ENCODE data around the gene COL27A1.

COL27A1 gene

DNA sequence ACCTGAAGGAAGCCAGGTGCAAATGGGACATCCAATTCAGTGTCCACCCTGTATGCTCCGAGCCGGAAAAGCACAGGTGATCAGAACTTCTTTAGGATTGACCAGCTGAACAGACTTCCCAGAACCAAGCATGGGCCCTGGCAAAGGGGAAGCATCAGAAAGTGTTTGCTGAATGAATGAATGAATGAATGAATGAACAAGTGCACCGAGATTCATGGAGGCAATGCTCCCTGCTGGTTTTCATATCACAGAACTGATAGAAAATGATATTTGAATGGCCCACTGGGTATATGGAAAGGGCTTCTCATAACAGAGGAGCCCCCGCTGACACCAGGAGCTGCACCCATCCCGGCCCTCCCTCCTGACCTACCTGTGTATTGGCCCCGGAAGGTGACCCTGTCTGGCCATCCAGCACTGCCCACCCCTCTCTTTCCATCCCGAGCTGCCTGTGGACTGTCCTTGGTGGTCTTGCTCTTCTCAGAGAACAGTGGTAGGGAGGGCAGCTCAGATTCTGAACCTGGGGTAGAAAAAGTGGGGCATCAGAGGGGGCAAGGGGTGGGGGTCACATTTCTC lies 190.2 kb downstream of the COL27A1 start:
- peaks cover 13% of the 10 kb centered on the region for H3K4me1 ChIP-seq (ENCODE audit: insufficient read depth, insufficient read length)
- DNase-seq (ENCODE audit: low read depth, low spot score) = no peak
- no peak overlapping the region for H3K9ac ChIP-seq (ENCODE audit: insufficient read length, low read depth)
- H3K9me3 ChIP-seq (ENCODE audit: insufficient read depth, low read length) = no peaks in the 10 kb centered on the region
- H3K27me3 ChIP-seq (ENCODE audit: insufficient read depth, insufficient read length) = no peaks in the 10 kb centered on the region
- no peak for TF ChIP-seq YY1 (IDR thresholded peaks at IDR 0.05; ENCODE audit: insufficient read depth, insufficient read length)
- no peak overlapping the region for H3K4me3 ChIP-seq (ENCODE audit: insufficient read length, low read depth)
- H3K36me3 ChIP-seq (ENCODE audit: insufficient read depth, insufficient read length, low read length) = peaks cover 87% of the 10 kb centered on the region

DNA sequence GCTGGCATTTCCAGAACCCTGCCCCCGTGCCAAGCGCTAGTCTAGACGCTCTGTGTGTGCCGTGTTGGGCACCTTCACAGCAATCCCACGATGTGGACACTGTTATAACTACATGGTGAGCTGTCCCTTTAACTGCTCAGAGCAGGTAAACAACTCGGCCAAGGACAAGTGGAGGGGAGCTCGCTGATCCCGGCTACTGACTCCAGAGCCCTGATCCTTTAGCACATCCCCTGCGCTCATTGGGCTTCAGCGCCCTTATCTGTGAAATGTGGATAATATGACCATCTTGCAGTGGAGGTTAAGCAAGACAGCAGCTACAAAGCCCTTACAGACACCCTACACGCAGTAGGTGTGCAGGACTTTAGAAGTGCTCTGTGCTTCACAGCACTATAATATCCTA lies 190.8 kb downstream of the COL27A1 start:
- Histone ChIP-seq H3K9me3 (ENCODE audit: insufficient read depth, low read length) (no peaks in the 10 kb centered on the region), H3K4me3 (ENCODE audit: insufficient read length, low read depth) (no peak overlapping the region), H3K27me3 (ENCODE audit: insufficient read depth, insufficient read length) (no peaks in the 10 kb centered on the region), H3K9ac (ENCODE audit: insufficient read length, low read depth) (no peak overlapping the region), H3K4me1 (ENCODE audit: insufficient read depth, insufficient read length) (peaks cover 13% of the 10 kb centered on the region), H3K36me3 (ENCODE audit: insufficient read depth, insufficient read length, low read length) (peaks cover 87% of the 10 kb centered on the region)
- TF ChIP-seq YY1 (IDR thresholded peaks at IDR 0.05; ENCODE audit: insufficient read depth, insufficient read length) (no peak), ZNF274 (IDR thresholded peaks at IDR 0.05; ENCODE audit: low read depth, low read length) (no peak), SUZ12 (IDR thresholded peaks at IDR 0.05; ENCODE audit: extremely low read depth, insufficient read depth, insufficient read length) (no peak)
- DNase-seq (ENCODE audit: low read depth, low spot score) = no peak

GRCh38 chr9:114347675-114348074 lies 192.3 kb downstream of the COL27A1 start:
- DNase-seq (ENCODE audit: low read depth, low spot score) = no peak
- Histone ChIP-seq H3K36me3 (ENCODE audit: insufficient read depth, insufficient read length, low read length) (peaks cover 83% of the 10 kb centered on the region), H3K4me1 (ENCODE audit: insufficient read depth, insufficient read length) (peaks cover 13% of the 10 kb centered on the region), H3K27me3 (ENCODE audit: insufficient read depth, insufficient read length) (no peaks in the 10 kb centered on the region), H3K9ac (ENCODE audit: insufficient read length, low read depth) (peak overlapping the region; percentile 4), H3K9me3 (ENCODE audit: insufficient read depth, low read length) (no peaks in the 10 kb centered on the region), H3K4me3 (ENCODE audit: insufficient read length, low read depth) (no peak overlapping the region)
- no peak for TF ChIP-seq ZNF274 (IDR thresholded peaks at IDR 0.05; ENCODE audit: low read depth, low read length)
- no peak for TF ChIP-seq YY1 (IDR thresholded peaks at IDR 0.05; ENCODE audit: insufficient read depth, insufficient read length)
- TF ChIP-seq SUZ12 (IDR thresholded peaks at IDR 0.05; ENCODE audit: extremely low read depth, insufficient read depth, insufficient read length) = no peak

DNA sequence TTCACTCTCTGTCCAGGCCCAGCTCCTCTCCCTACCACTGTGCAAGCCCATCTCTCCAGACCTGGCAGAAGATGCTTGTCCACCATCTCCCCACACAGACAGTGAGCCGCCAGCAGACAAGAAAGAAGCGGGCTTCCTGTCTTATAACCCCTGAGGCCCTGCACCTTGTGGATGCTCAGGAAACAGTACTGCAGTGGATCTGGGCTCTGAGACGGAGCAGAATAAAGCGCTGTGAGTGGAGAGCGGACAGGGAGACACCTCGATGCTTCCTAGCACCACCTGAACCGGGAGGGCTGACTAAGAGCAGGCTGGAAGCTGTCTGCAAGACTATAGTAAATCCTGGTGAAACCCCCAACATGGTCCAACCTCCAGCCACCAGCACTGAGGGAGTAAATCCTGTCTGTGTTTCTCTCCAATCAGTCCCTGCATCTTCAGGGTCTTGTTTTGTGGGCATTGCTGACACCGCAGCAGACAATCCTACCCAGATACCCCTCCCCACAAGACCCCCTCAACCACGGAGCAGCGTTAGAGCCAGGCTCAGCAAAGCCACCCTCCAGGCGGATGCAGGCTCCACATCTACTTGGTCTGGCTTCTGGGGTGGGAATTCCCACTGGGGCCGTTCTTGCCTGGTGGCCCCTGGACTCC lies 193.0 kb downstream of the COL27A1 start:
- Histone ChIP-seq H3K4me3 (ENCODE audit: insufficient read length, low read depth) (no peak overlapping the region), H3K9ac (ENCODE audit: insufficient read length, low read depth) (peak overlapping the region; percentile 54), H3K36me3 (ENCODE audit: insufficient read depth, insufficient read length, low read length) (peaks cover 76% of the 10 kb centered on the region), H3K9me3 (ENCODE audit: insufficient read depth, low read length) (no peaks in the 10 kb centered on the region), H3K4me1 (ENCODE audit: insufficient read depth, insufficient read length) (peaks cover 13% of the 10 kb centered on the region), H3K27me3 (ENCODE audit: insufficient read depth, insufficient read length) (no peaks in the 10 kb centered on the region)
- no peak for DNase-seq (ENCODE audit: low read depth, low spot score)
- no peak for TF ChIP-seq ZNF274 (IDR thresholded peaks at IDR 0.05; ENCODE audit: low read depth, low read length)
- no peak for TF ChIP-seq YY1 (IDR thresholded peaks at IDR 0.05; ENCODE audit: insufficient read depth, insufficient read length)
- no peak for TF ChIP-seq SUZ12 (IDR thresholded peaks at IDR 0.05; ENCODE audit: extremely low read depth, insufficient read depth, insufficient read length)

DNA sequence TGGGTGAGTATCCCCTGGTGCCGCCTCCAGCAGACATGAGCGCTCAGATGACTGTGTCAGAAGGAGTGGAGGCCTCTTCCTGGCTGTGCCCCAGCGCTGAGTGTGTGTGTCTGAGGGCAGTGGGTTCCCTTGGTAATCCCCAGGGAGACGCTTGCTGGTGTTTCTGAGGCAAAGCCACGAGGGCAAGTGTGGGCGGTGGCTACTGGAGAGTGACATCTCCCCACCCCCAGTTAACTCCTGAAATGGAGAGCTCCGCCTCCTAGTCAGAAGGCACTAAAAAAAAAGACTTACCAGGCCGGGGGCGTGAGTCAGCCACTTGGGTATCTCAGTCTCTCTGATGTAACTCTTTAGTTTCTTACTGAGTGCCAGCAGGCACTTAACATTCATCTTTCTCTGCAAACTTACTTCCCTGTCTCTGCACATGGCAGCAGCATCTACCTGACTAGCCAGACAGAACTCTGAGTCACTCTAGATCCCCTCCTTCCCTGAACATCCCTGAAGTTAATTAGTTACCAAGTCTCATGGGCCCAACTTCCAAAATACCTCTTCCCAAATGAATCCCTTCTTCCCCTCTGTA lies 193.7 kb downstream of the COL27A1 start:
- Histone ChIP-seq H3K9ac (ENCODE audit: insufficient read length, low read depth) (peak overlapping the region; percentile 54), H3K9me3 (ENCODE audit: insufficient read depth, low read length) (no peaks in the 10 kb centered on the region), H3K4me3 (ENCODE audit: insufficient read length, low read depth) (no peak overlapping the region), H3K4me1 (ENCODE audit: insufficient read depth, insufficient read length) (peaks cover 13% of the 10 kb centered on the region), H3K27me3 (ENCODE audit: insufficient read depth, insufficient read length) (no peaks in the 10 kb centered on the region), H3K36me3 (ENCODE audit: insufficient read depth, insufficient read length, low read length) (peaks cover 72% of the 10 kb centered on the region)
- peak; percentile 84 for DNase-seq (ENCODE audit: low read depth, low spot score)
- TF ChIP-seq SUZ12 (IDR thresholded peaks at IDR 0.05; ENCODE audit: extremely low read depth, insufficient read depth, insufficient read length) (no peak), YY1 (IDR thresholded peaks at IDR 0.05; ENCODE audit: insufficient read depth, insufficient read length) (no peak), ZNF274 (IDR thresholded peaks at IDR 0.05; ENCODE audit: low read depth, low read length) (no peak)

DNA sequence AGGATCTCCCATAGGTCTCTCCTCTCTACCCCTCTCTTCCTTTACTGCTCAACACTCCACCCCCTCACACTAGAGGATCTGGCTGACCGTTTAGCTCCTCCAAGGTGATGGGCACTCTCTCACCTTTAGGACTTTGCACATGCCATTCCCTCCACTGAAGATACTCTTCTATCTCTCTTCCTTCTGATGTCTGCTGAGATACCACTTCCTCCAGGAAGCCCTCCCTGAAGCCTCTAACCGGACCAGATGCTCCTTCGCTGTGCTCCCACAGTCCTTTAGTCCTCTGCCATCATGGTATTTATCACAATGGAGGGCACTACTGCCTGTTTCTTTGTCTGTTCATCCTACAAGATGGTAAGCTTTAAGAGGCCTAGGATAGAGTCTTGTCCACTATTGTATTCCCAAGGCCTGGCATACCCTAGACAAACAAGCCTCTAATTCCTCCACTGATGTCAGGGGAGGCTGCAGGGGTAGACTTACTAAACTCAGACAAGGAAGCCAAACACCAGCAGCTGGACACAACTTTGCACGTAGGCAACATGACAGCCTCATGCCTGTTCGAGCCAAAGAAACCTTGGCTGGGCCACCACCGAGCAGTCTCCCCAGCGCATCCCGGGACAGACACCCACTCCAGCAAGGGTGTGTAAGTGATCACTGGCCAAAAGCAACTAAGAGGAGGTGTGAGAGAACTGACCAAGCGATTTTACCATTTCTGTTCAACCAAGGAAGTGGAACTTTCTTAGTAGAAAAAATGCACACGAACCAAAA lies 194.6 kb downstream of the COL27A1 start:
- Histone ChIP-seq H3K27me3 (ENCODE audit: insufficient read depth, insufficient read length) (no peaks in the 10 kb centered on the region), H3K36me3 (ENCODE audit: insufficient read depth, insufficient read length, low read length) (peaks cover 69% of the 10 kb centered on the region), H3K4me3 (ENCODE audit: insufficient read length, low read depth) (no peak overlapping the region), H3K9me3 (ENCODE audit: insufficient read depth, low read length) (no peaks in the 10 kb centered on the region), H3K9ac (ENCODE audit: insufficient read length, low read depth) (no peak overlapping the region), H3K4me1 (ENCODE audit: insufficient read depth, insufficient read length) (peaks cover 13% of the 10 kb centered on the region)
- TF ChIP-seq YY1 (IDR thresholded peaks at IDR 0.05; ENCODE audit: insufficient read depth, insufficient read length) (no peak), ZNF274 (IDR thresholded peaks at IDR 0.05; ENCODE audit: low read depth, low read length) (no peak), SUZ12 (IDR thresholded peaks at IDR 0.05; ENCODE audit: extremely low read depth, insufficient read depth, insufficient read length) (no peak)
- no peak for DNase-seq (ENCODE audit: low read depth, low spot score)

Data from NT2/D1 (cell line).